ENCODE results near the gene OR51B5. TPM values are rescaled to one million over a fixed set of nuclear protein-coding genes. Genes with fewer than 3 reads are reported as not detected.

OR51B5 gene, protein sequence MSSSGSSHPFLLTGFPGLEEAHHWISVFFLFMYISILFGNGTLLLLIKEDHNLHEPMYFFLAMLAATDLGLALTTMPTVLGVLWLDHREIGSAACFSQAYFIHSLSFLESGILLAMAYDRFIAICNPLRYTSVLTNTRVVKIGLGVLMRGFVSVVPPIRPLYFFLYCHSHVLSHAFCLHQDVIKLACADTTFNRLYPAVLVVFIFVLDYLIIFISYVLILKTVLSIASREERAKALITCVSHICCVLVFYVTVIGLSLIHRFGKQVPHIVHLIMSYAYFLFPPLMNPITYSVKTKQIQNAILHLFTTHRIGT
- 0.89 to 1.2 TPM (median 1.1 TPM) in 3 replicates for total RNA-seq

GRCh38 chr11:5343474-5344335, at the start of gene OR51B5:
Gene OR51B5, minus strand, starts transcription at chr11:5343524. Its CDS starts 0 bp downstream, at chr11:5343524.
- Mint-ChIP-seq H3K4me1 (no peaks in the 10 kb centered on the region), H3K9me3 (no peaks in the 10 kb centered on the region), H3K4me3 (no peak within 1 kb of the TSS), H3K27ac (no peak within 1 kb of the TSS), H3K27me3 (ENCODE audit: low read depth) (peaks cover 16% of the 10 kb centered on the region), H3K36me3 (no peaks in the 10 kb centered on the region)
- DNase-seq (ENCODE audit: low spot score in 2 of 2, unreplicated experiment in 2 of 2), result no peak
- no peak for TF ChIP-seq CTCF (IDR thresholded peaks at IDR 0.05; ENCODE audit: unreplicated experiment)

DNA sequence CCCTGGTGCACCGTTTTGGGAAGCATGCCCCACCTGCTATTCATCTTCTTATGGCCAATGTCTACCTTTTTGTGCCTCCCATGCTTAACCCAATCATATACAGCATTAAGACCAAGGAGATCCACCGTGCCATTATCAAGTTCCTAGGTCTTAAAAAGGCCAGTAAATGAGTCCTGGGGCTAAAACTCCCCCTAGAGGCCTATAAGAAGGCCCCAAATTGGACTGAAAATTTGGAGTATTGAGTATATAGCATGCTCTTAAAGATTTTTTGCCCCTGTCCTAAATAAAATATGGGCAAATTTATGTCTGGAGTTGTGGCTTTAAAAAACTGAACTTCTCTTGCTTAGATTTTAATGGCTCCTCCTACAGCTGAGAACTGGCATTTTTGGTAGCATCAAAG, 46.9 kb upstream of the OR51B5 start:
- no peaks in the 10 kb centered on the region for H3K9me3 Mint-ChIP-seq
- H3K36me3 Mint-ChIP-seq, result no peaks in the 10 kb centered on the region
- H3K4me3 Mint-ChIP-seq, result no peak overlapping the region
- H3K27me3 Mint-ChIP-seq (ENCODE audit: low read depth), result no peaks in the 10 kb centered on the region
- no peak overlapping the region for H3K27ac Mint-ChIP-seq
- no peaks in the 10 kb centered on the region for H3K4me1 Mint-ChIP-seq
- TF ChIP-seq CTCF (IDR thresholded peaks at IDR 0.05; ENCODE audit: unreplicated experiment), result no peak
- no peak for DNase-seq (ENCODE audit: low spot score in 2 of 2, unreplicated experiment in 2 of 2)

GRCh38 chr11:5384335-5384734, 41.0 kb upstream of the OR51B5 start:
- TF ChIP-seq CTCF (IDR thresholded peaks at IDR 0.05; ENCODE audit: unreplicated experiment), result no peak
- no peak for DNase-seq (ENCODE audit: low spot score in 2 of 2, unreplicated experiment in 2 of 2)
- H3K4me1 Mint-ChIP-seq, result no peaks in the 10 kb centered on the region
- H3K9me3 Mint-ChIP-seq, result no peaks in the 10 kb centered on the region
- peaks cover 2% of the 10 kb centered on the region for H3K27me3 Mint-ChIP-seq (ENCODE audit: low read depth)
- H3K4me3 Mint-ChIP-seq, result no peak overlapping the region
- H3K36me3 Mint-ChIP-seq, result no peaks in the 10 kb centered on the region
- H3K27ac Mint-ChIP-seq, result no peak overlapping the region

- Mint-ChIP-seq H3K4me1 (no peaks in the 10 kb centered on the region), H3K36me3 (no peaks in the 10 kb centered on the region), H3K27me3 (ENCODE audit: low read depth) (peaks cover 2% of the 10 kb centered on the region), H3K27ac (no peak within 1 kb of the TSS), H3K4me3 (no peak within 1 kb of the TSS), H3K9me3 (no peaks in the 10 kb centered on the region)
- no peak for DNase-seq (ENCODE audit: low spot score in 2 of 2, unreplicated experiment in 2 of 2)
- TF ChIP-seq CTCF (IDR thresholded peaks at IDR 0.05; ENCODE audit: unreplicated experiment), result no peak
Measured at GRCh38 chr11:5383576-5383975, 40.3 kb upstream of the OR51B5 start, which contains the start of gene OR51M1. Gene OR51M1, plus strand, starts transcription at chr11:5383812. Its CDS starts 5,587 bp downstream, at chr11:5389399.

GRCh38 chr11:5380740-5381342, 37.5 kb upstream of the OR51B5 start:
- Mint-ChIP-seq H3K4me1 (no peaks in the 10 kb centered on the region), H3K27me3 (ENCODE audit: low read depth) (peaks cover 2% of the 10 kb centered on the region), H3K36me3 (no peaks in the 10 kb centered on the region), H3K9me3 (no peaks in the 10 kb centered on the region), H3K4me3 (no peak overlapping the region), H3K27ac (no peak overlapping the region)
- peak; percentile 25 to 41 for DNase-seq (ENCODE audit: low spot score in 2 of 2, unreplicated experiment in 2 of 2)
- TF ChIP-seq CTCF (IDR thresholded peaks at IDR 0.05; ENCODE audit: unreplicated experiment), result peak; percentile 76

Data from mesothelial cell of epicardium (in vitro differentiated cells).